Keratinocyte (primary cell): ENCODE results near the gene ZNF710. TPM values are rescaled to one million over a fixed set of nuclear protein-coding genes. Genes with fewer than 3 reads are reported as not detected.

Experiments used
- DNase-seq: peaks from one replicate; pipeline ENCODE4 v3.0.0-alpha.2; 2011; ENCODE audit warnings: low read depth, missing footprints, low spot score
- FAIRE-seq: peaks from 2 replicates; lab custom pipeline; 2011; peaks lifted over from hg19 to GRCh38; lab: Jason Lieb, UNC
- H2AFZ ChIP-seq: 2 replicates; pipeline ENCODE4 v1.6.0; 2012; ENCODE audit warnings: low read length, control low read depth, inconsistent platforms; ENCODE audit not compliant: control insufficient read depth
- H3K27ac ChIP-seq: 2 replicates; pipeline ENCODE4 v1.5.1; 2011; ENCODE audit warnings: low read length; ENCODE audit not compliant: control insufficient read depth, insufficient read depth
- H3K27me3 ChIP-seq: 3 replicates; pipeline ENCODE4 v1.6.0; 2011; ENCODE audit warnings: low read length; ENCODE audit not compliant: control insufficient read depth, insufficient read depth; ENCODE audit errors: extremely low read depth
- H3K36me3 ChIP-seq, 2 experiments: 2 replicates in 1 of 2; 3 replicates in 1 of 2; pipeline ENCODE4 v1.5.1; 2011; ENCODE audit warnings: low read length in 2 of 2, mild to moderate bottlenecking in 1 of 2; ENCODE audit not compliant: control insufficient read depth in 2 of 2, insufficient read depth in 2 of 2; ENCODE audit errors: extremely low read depth in 1 of 2
- H3K4me1 ChIP-seq: 3 replicates; pipeline ENCODE4 v1.5.1; 2011; ENCODE audit warnings: low read length; ENCODE audit not compliant: control insufficient read depth, insufficient read depth; ENCODE audit errors: extremely low read depth
- H3K4me2 ChIP-seq: 3 replicates; pipeline ENCODE4 v1.6.0; 2011; ENCODE audit warnings: low read depth, low read length; ENCODE audit not compliant: control insufficient read depth, insufficient read depth; ENCODE audit errors: extremely low read depth
- H3K4me3 ChIP-seq, 3 experiments: fragments of 200-600 bp in 1 of 3; sonication (generic) in 1 of 3; 2 replicates in 2 of 3; 3 replicates in 1 of 3; pipeline ENCODE4 v1.5.1; 2011 to 2016; ENCODE audit warnings: low read length in 3 of 3, mild to moderate bottlenecking in 3 of 3, control low read depth in 2 of 3, inconsistent platforms in 1 of 3, low read depth in 1 of 3, mixed read lengths in 1 of 3, mixed run types in 1 of 3, moderate library complexity in 1 of 3; ENCODE audit not compliant: control insufficient read depth in 2 of 3, insufficient read depth in 2 of 3; ENCODE audit errors: extremely low read depth in 1 of 3
- H3K79me2 ChIP-seq: 2 replicates; pipeline ENCODE4 v1.6.0; 2012; ENCODE audit warnings: low read length; ENCODE audit not compliant: control insufficient read depth, insufficient read depth
- H3K9ac ChIP-seq: 3 replicates; pipeline ENCODE4 v1.6.0; 2011; ENCODE audit warnings: low read length; ENCODE audit not compliant: control insufficient read depth, insufficient read depth; ENCODE audit errors: extremely low read depth
- H3K9me1 ChIP-seq: 3 replicates; pipeline ENCODE4 v1.6.0; 2011; ENCODE audit warnings: low read length; ENCODE audit not compliant: control insufficient read depth, insufficient read depth; ENCODE audit errors: extremely low read depth
- H3K9me3 ChIP-seq: 2 replicates; pipeline ENCODE4 v1.5.1; 2012; ENCODE audit warnings: low read depth, low read length; ENCODE audit not compliant: control insufficient read depth
- H4K20me1 ChIP-seq: 3 replicates; pipeline ENCODE4 v1.6.0; 2011; ENCODE audit warnings: low read length; ENCODE audit not compliant: control insufficient read depth, insufficient read depth; ENCODE audit errors: extremely low read depth
- CTCF ChIP-seq, 3 experiments: IDR thresholded peaks in 1 of 3; conservative IDR thresholded peaks in 1 of 3; optimal IDR thresholded peaks in 1 of 3; 2 replicates in 2 of 3; 3 replicates in 1 of 3; pipeline versions ENCODE3 to v1.5.1; 2011; ENCODE audit warnings: low read length in 3 of 3, mild to moderate bottlenecking in 3 of 3, moderate library complexity in 2 of 3, control low read depth in 1 of 3, inconsistent platforms in 1 of 3; ENCODE audit not compliant: insufficient read depth in 2 of 3; ENCODE audit errors: extremely low read depth in 1 of 3
- EZH2 ChIP-seq: IDR thresholded peaks from one replicate; pipeline ENCODE4 v1.6.1; 2012; ENCODE audit warnings: inconsistent platforms, mild to moderate bottlenecking, low read length, moderate library complexity
- dilution Hi-C: fragments of 300-500 bp; cut with MboI; formaldehyde crosslinking; loops from one replicate; pipeline ENCODE4 v1.7.0; 2020; ENCODE audit warnings: low sequenced_read_pairs; ENCODE audit not compliant: extremely low pct_ligation_motif_present
- polyA plus RNA-seq, 5 experiments: library from polyadenylated mRNA; depleted of rRNA in 3 of 5; stranded (reverse) in 3 of 5; stranded (forward) in 1 of 5; unstranded in 1 of 5; fragments of >200 nt; gene quantifications; 1 replicate in 1 of 5; 2 replicates in 3 of 5; 3 replicates in 1 of 5; pipeline versions ENCODE4 v1.2.1 to v1.2.3, GENCODE V29; 2011 to 2012; ENCODE audit warnings: missing spikeins in 2 of 5, low read depth in 1 of 5, low replicate concordance in 1 of 5

ZNF710 gene
- polyA plus RNA-seq, 1 donor (not counting 4 experiments of a cell fraction or from before 2014, with no cell fraction given) = 4.5 TPM

GRCh38 chr15:90083954-90084607, 83.0 kb downstream of the ZNF710 start:
- Histone ChIP-seq H3K9me1 (no peaks in the 10 kb centered on the region), H3K9me3 (no peaks in the 10 kb centered on the region), H4K20me1 (no peaks in the 10 kb centered on the region), H3K4me3 (no peak overlapping the region), H3K4me1 (no peaks in the 10 kb centered on the region), H3K4me2 (no peak overlapping the region), H3K9ac (no peak overlapping the region), H2AFZ (no peak overlapping the region), H3K36me3 (peaks cover 3 to 13% of the 10 kb centered on the region in 2 experiments), H3K79me2 (no peaks in the 10 kb centered on the region), H3K27ac (no peak overlapping the region), H3K27me3 (no peaks in the 10 kb centered on the region)
- FAIRE-seq (no peak), DNase-seq (no peak)
- TF ChIP-seq CTCF (optimal IDR thresholded peaks at IDR 0.05 in 1 of 3, IDR thresholded peaks at IDR 0.05 in 1 of 3, conservative IDR thresholded peaks at IDR 0.05 in 1 of 3; ENCODE audit: extremely low read depth in 1 of 3, insufficient read depth in 2 of 3, low read length in 3 of 3) (no peak), EZH2 (no peak)
- dilution Hi-C loops = no loop called here

GRCh38 chr15:90084876-90085423, 83.8 kb downstream of the ZNF710 start:
- H3K4me2 ChIP-seq = no peak overlapping the region
- peaks cover 3 to 10% of the 10 kb centered on the region in 2 experiments for H3K36me3 ChIP-seq
- no peak overlapping the region for H3K4me3 ChIP-seq
- no peaks in the 10 kb centered on the region for H3K9me1 ChIP-seq
- H4K20me1 ChIP-seq = no peaks in the 10 kb centered on the region
- no peaks in the 10 kb centered on the region for H3K9me3 ChIP-seq
- no peak for FAIRE-seq
- no peaks in the 10 kb centered on the region for H3K79me2 ChIP-seq
- H2AFZ ChIP-seq = no peak overlapping the region
- no peak overlapping the region for H3K9ac ChIP-seq
- no peak overlapping the region for H3K27ac ChIP-seq
- no peak for DNase-seq
- dilution Hi-C loops = no loop called here
- no peaks in the 10 kb centered on the region for H3K27me3 ChIP-seq
- TF ChIP-seq EZH2 (no peak), CTCF (optimal IDR thresholded peaks at IDR 0.05 in 1 of 3, IDR thresholded peaks at IDR 0.05 in 1 of 3, conservative IDR thresholded peaks at IDR 0.05 in 1 of 3; ENCODE audit: extremely low read depth in 1 of 3, insufficient read depth in 2 of 3, low read length in 3 of 3) (no peak)
- H3K4me1 ChIP-seq = no peaks in the 10 kb centered on the region
